AG08396 (cell line): ENCODE measurements around the gene TP53I13.

Source experiments
- DNase-seq: peaks from one replicate; pipeline ENCODE4 v3.0.0; 2012; ENCODE audit warnings: low spot score, mixed read lengths

TP53I13 gene

GRCh38 chr17:29593591-29594518 is 25.4 kb downstream of the TP53I13 start:
- no peak for DNase-seq

GRCh38 chr17:29594519-29595090 is 26.1 kb downstream of the TP53I13 start:
- no peak for DNase-seq

- DNase-seq = no peak
Observed at GRCh38 chr17:29595107-29595942, 26.8 kb downstream of the TP53I13 start.

- DNase-seq = no peak
Observed at GRCh38 chr17:29595943-29596774, 27.7 kb downstream of the TP53I13 start.

GRCh38 chr17:29596811-29597210 is 28.3 kb downstream of the TP53I13 start:
- no peak for DNase-seq

- no peak for DNase-seq
Observed at GRCh38 chr17:29597361-29598172, 29.1 kb downstream of the TP53I13 start.

- DNase-seq = no peak
Observed at GRCh38 chr17:29603109-29603674, 34.7 kb downstream of the TP53I13 start.

GRCh38 chr17:29607557-29608195 is 39.2 kb downstream of the TP53I13 start:
- DNase-seq = no peak

GRCh38 chr17:29608986-29609385 is 40.5 kb downstream of the TP53I13 start:
- no peak for DNase-seq

- DNase-seq = no peak
Observed at GRCh38 chr17:29610395-29610794, 41.9 kb downstream of the TP53I13 start.

GRCh38 chr17:29611351-29612093 is 43.0 kb downstream of the TP53I13 start:
- no peak for DNase-seq

GRCh38 chr17:29612094-29612403 is 43.5 kb downstream of the TP53I13 start:
- no peak for DNase-seq

- DNase-seq = no peak
Observed at GRCh38 chr17:29612404-29613280, 44.1 kb downstream of the TP53I13 start.

- DNase-seq = peak; percentile 81
Observed at GRCh38 chr17:29613352-29613837, 44.9 kb downstream of the TP53I13 start.

- DNase-seq = no peak
Observed at GRCh38 chr17:29613856-29614255, 45.4 kb downstream of the TP53I13 start.

GRCh38 chr17:29614349-29615047 is 46.0 kb downstream of the TP53I13 start:
- no peak for DNase-seq

- no peak for DNase-seq
Observed at GRCh38 chr17:29615048-29615385, 46.5 kb downstream of the TP53I13 start.
